Brain microvascular endothelial cell (primary cell): ENCODE results near the gene DEGS2.
"Not testable (repeated sequence)": the region's sequence is repeated elsewhere in the genome, so short reads cannot be mapped to it uniquely, and the experiment has no call there.

Experiments used
- DNase-seq: peaks from one replicate; pipeline ENCODE4 v3.0.0-alpha.2; 2020
- H3K27ac ChIP-seq: fragments of 250-450 bp; sonication (Bioruptor Pico); 2 replicates; pipeline ENCODE4 v1.5.1; 2020; ENCODE audit warnings: mild to moderate bottlenecking, moderate library complexity
- H3K27me3 ChIP-seq: fragments of 250-450 bp; sonication (Bioruptor Pico); replicated peaks from 2 replicates; pipeline ENCODE4 v1.5.1; 2020; ENCODE audit warnings: mild to moderate bottlenecking
- H3K36me3 ChIP-seq: fragments of 250-450 bp; sonication (Bioruptor Pico); replicated peaks from 2 replicates; pipeline ENCODE4 v1.5.1; 2020; ENCODE audit warnings: mild to moderate bottlenecking
- H3K4me3 ChIP-seq: 2 replicates; pipeline ENCODE4 v1.5.1; 2011; ENCODE audit warnings: low read depth, mild to moderate bottlenecking, control low read depth, low read length, moderate library complexity
- in situ Hi-C: cut with HindIII; loops from 2 replicates; pipeline ENCODE4 v1.10.0; 2017; ENCODE audit warnings: low sequenced_read_pairs, low pct_ligation_motif_present
- TF ChIP-seq, protein P1 (sequence below): IDR thresholded peaks from 2 replicates; pipeline ENCODE4 v1.5.1; 2011; ENCODE audit warnings: low read depth, mild to moderate bottlenecking, moderate library complexity, low read length, control low read depth, inconsistent platforms; ENCODE audit errors: missing control alignments

Gene DEGS2

DNA sequence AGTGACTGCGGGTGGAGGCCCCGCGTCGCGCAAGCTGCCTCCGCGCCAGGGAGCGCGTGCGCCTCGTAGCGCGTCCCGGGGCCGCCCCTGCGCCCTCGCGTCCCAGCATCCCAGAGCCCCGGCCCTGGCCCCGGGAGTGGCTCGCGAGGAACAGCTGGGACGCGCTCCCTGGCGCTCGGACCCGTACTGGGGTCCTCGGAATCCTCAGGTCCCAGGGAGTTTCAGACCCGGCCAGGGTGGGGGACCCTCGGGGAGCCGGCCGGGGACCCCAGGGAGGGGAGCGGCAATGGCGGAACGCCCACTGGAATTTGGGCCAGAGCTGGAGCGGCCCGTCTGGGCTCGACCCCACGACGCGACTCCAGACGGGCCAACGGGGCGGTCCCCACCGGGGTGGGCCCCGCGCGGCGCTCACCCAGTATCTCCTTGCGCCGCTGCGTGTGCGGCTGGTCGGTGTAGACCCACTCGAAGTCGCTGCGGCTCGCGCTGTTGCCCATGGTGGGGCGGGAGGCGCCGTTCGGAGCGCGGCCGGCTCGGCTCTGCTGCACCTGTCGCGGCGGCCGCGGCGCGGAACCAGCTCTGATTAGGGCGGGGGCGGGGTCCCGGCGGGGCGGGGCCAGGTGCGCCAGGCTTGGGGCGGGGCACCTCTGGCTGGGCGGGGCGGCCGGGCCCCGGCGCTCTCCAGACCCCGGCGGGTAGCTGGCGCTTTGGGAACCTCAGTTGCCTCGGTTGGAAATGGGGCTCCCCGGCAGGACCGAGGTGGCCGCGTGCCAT, at the start of gene DEGS2:
DEGS2 (minus strand) TSS at position 552 of the 771 bp plus-strand sequence; CDS start at position 494, 58 bp downstream.
- no peaks in the 10 kb centered on the region for H3K36me3 ChIP-seq
- no peak for DNase-seq
- no peak within 1 kb of the TSS for H3K27ac ChIP-seq
- H3K4me3 ChIP-seq = no peak within 1 kb of the TSS
- in situ Hi-C loops = no loop called here
- TF ChIP-seq, protein P1, sequence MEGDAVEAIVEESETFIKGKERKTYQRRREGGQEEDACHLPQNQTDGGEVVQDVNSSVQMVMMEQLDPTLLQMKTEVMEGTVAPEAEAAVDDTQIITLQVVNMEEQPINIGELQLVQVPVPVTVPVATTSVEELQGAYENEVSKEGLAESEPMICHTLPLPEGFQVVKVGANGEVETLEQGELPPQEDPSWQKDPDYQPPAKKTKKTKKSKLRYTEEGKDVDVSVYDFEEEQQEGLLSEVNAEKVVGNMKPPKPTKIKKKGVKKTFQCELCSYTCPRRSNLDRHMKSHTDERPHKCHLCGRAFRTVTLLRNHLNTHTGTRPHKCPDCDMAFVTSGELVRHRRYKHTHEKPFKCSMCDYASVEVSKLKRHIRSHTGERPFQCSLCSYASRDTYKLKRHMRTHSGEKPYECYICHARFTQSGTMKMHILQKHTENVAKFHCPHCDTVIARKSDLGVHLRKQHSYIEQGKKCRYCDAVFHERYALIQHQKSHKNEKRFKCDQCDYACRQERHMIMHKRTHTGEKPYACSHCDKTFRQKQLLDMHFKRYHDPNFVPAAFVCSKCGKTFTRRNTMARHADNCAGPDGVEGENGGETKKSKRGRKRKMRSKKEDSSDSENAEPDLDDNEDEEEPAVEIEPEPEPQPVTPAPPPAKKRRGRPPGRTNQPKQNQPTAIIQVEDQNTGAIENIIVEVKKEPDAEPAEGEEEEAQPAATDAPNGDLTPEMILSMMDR = no peak
- H3K27me3 ChIP-seq = peaks cover 29% of the 10 kb centered on the region

DNA sequence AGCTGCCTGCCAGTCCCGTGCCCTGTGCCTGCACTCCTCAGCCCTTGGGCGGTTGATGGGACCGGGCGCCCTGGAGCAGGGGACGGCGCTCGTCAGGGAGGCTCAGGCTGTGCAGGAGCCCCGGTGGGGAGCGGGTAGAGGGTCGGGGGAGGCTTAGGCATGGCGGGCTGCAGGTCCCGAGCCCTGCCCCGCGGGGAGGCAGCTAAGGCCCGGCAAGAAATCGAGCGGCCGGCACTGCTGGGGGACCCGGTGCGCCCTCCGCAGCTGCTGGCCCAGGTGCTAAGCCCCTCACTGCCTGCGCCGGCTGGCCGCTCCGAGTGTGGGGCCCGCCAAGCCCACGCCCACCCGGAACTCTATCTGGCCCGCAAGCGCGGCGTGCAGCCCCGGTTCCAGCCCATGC, 48.7 kb upstream of the DEGS2 start:
- in situ Hi-C loops, DNase-seq, H3K4me3 ChIP-seq, H3K36me3 ChIP-seq, H3K27ac ChIP-seq, H3K27me3 ChIP-seq: not testable (repeated sequence)

DNA sequence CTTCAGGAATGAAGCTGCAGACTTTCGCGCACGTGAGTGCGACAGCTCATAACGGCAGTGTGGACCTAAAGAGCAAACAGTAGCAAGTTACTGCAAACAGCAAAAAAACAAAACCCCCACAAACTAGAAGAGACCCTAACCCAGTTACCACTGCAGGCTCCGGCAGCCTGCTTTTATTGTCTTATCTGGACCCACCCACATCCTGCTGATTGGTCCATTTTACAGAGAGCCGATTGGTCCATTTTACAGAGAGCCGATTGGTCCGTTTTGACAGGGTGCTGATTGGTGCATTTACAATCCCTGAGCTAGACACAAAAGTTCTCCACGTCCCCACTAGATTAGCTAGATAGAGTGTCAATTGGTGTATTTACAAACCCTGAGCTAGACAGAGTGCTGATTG, 48.1 kb upstream of the DEGS2 start:
- H3K27me3 ChIP-seq, H3K36me3 ChIP-seq, DNase-seq, in situ Hi-C loops, H3K27ac ChIP-seq, H3K4me3 ChIP-seq: not testable (repeated sequence)

DNA sequence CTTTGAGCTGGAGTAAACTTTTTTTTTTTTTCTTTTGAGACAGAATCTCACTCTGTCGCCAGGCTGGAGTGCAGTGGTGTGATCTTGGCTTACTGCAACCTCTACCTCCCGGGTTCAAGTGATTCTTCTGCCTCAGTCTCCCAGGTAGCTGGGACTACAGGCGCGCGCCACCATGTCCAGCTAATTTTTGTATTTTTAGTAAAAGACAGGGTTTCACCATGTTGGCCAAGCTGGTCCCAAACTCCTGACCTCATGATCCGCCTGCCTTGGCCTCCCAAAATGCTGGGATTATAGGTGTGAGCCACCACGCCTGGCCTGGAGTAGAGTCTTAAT, 45.4 kb upstream of the DEGS2 start:
- DNase-seq, H3K27me3 ChIP-seq, H3K27ac ChIP-seq, H3K4me3 ChIP-seq, in situ Hi-C loops, H3K36me3 ChIP-seq: not testable (repeated sequence)

DNA sequence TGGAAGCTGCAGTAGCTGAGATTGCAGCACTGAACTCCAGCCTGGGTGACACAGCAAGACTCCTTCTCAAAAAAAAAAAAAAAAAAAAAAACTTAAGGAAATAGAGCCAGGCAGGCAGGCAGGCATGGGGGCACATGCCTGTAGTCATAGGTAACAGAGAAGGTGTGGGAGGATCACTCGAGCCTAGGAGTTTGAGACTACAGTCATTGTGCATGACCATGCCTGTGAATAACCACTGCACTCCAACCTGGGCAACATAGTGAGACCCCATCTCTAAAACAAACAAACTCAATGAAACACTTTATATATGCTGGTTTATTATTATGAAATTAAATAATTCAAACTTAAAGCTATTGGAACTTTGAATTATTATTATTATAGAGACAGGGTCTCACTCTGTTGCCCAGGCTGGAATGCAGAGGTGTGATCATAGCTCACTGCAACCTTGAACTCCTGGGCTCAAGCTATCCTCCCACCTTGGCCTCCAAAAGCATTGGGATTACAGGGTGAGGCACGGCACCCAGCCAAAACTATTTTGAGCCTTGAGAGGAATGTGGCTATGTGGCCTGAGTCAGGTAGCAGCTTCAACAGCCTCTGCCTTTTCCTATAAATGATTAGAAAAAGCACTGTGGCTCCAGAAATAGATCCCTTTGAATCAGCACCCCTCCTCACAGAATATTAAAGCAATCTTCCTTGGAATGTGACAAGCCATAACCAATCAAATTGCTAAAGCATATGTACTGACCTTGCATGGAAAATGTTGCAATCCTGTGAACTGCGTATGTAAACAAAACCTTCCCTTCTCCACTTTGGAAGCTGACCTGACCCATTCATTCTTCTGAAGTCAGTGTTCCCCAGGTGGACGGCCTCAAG, 44.8 kb upstream of the DEGS2 start:
- TF ChIP-seq, protein P1 = no peak
- in situ Hi-C loops = no loop called here
- no peak overlapping the region for H3K4me3 ChIP-seq
- H3K27me3 ChIP-seq = no peaks in the 10 kb centered on the region
- no peaks in the 10 kb centered on the region for H3K36me3 ChIP-seq
- DNase-seq = no peak
- H3K27ac ChIP-seq = no peak overlapping the region

DNA sequence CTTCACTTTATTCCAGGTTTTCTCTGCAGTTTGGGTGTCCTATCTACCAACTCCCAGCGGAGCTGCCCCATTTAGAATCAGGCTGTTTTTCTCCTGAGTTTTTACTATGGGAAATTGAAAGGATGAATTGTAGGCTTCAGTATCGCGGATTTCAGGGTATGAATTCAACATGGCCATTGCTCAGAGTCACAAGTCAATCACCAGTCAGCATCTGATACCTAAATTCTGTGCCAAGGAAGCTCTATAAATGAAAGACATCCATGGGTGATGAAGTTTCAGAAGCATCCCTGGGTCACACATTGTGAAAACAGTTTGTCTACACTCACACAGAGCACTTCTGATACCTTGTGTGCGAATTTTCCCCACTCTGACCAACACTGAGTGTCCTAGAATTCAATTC, 43.7 kb upstream of the DEGS2 start:
- no peak for DNase-seq
- no peak overlapping the region for H3K4me3 ChIP-seq
- no peak overlapping the region for H3K27ac ChIP-seq
- H3K27me3 ChIP-seq = no peaks in the 10 kb centered on the region
- in situ Hi-C loops = no loop called here
- TF ChIP-seq, protein P1 = no peak
- H3K36me3 ChIP-seq = no peaks in the 10 kb centered on the region

DNA sequence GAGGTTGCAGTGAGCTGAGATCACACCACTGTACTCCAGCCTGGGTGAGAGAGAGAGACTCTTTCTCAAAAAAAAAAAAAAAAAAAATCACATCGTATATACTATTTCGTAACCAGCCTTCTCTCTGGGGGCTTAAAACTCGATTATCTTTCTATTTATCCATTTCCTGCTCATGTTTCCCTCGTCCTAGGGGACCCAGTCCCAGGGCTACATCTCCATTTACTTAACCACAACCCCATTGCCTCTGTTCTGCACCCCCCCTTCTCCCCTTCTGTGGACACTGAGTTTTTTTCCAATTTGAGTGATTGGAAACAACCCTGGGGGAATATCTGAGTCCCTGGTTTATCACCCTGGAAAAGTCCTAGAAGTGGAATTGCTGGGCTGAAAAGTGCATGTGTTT, 43.3 kb upstream of the DEGS2 start:
- Histone ChIP-seq H3K27ac (no peak overlapping the region), H3K4me3 (no peak overlapping the region), H3K27me3 (no peaks in the 10 kb centered on the region), H3K36me3 (no peaks in the 10 kb centered on the region)
- in situ Hi-C loops = no loop called here
- DNase-seq = no peak
- TF ChIP-seq, protein P1 = no peak
